Suprapubic skin (tissue), 4 donors: ENCODE results near the gene CLSTN3.

Source experiments
- CTCF ChIP-seq, 2 donors: fragments of 200-600 bp in 1 of 2; fragments of 450-650 bp in 1 of 2; sonication (generic) in 1 of 2; IDR thresholded peaks; one replicate each; pipeline ENCODE4 v1.5.1; 2016 to 2019; ENCODE audit warnings: antibody characterized with exemption in 2 of 2, mild to moderate bottlenecking in 1 of 2, moderate library complexity in 1 of 2
- POLR2A ChIP-seq, 2 donors: fragments of 450-650 bp; IDR thresholded peaks; one replicate each; pipeline ENCODE4 v1.6.1; 2017; ENCODE audit warnings: antibody characterized with exemption in 2 of 2, mild to moderate bottlenecking in 2 of 2, moderate library complexity in 2 of 2
- POLR2AphosphoS5 ChIP-seq, 3 donors: sonication (generic); formaldehyde crosslinking; IDR thresholded peaks; one replicate each; pipeline ENCODE4 v1.6.1; 2017; ENCODE audit warnings: antibody characterized with exemption in 3 of 3

GRCh38 chr12:7109572-7109920 lies 20.6 kb upstream of the CLSTN3 start:
- TF ChIP-seq POLR2AphosphoS5 (IDR thresholded peaks at IDR 0.05) (no peak), CTCF (IDR thresholded peaks at IDR 0.05) (no peak), POLR2A (IDR thresholded peaks at IDR 0.05) (no peak)
